Measurements from ENCODE around the gene LBP.
"Not testable (repeated sequence)": the region's sequence is repeated elsewhere in the genome, so short reads cannot be mapped to it uniquely, and the experiment has no call there.

DNA sequence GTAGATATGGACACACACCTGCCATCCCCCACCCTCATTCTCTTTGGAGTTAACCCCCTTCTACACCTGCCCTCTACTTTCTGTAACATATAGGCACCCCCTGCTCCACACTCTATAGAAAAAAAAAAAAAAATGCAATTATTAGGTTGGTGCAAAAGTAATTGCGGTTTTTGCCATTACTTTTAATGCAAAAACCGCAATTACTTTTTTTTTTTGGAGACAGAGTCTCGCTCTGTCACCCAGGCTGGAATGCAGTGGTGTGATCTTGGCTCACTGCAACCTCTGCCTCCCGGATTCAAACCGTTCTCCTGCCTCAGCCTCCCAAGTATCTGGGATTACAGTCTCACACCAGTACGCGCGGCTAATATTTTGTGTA, 6.8 kb upstream of the LBP start:
- TF ChIP-seq MIXL1 (CRISPR knock-in tag; IDR thresholded peaks at IDR 0.05); FOXJ3 (CRISPR knock-in tag; IDR thresholded peaks at IDR 0.05; ENCODE audit: borderline replicate concordance); FOXK1 (CRISPR knock-in tag; IDR thresholded peaks at IDR 0.05; ENCODE audit: borderline replicate concordance, low read depth); EP300 (IDR thresholded peaks at IDR 0.05; ENCODE audit: low read depth in 2 of 2, low read length in 2 of 2); EP300 (CRISPR knock-in tag; IDR thresholded peaks at IDR 0.05; ENCODE audit: borderline replicate concordance); E2F1 (CRISPR knock-in tag; IDR thresholded peaks at IDR 0.05); POLR2AphosphoS5 (IDR thresholded peaks at IDR 0.05; ENCODE audit: low read depth, low read length); ZNF703 (CRISPR knock-in tag; IDR thresholded peaks at IDR 0.05; ENCODE audit: borderline replicate concordance); ZBTB21 (CRISPR knock-in tag; IDR thresholded peaks at IDR 0.05): not testable (repeated sequence)
- TF ChIP-seq, protein P1, sequence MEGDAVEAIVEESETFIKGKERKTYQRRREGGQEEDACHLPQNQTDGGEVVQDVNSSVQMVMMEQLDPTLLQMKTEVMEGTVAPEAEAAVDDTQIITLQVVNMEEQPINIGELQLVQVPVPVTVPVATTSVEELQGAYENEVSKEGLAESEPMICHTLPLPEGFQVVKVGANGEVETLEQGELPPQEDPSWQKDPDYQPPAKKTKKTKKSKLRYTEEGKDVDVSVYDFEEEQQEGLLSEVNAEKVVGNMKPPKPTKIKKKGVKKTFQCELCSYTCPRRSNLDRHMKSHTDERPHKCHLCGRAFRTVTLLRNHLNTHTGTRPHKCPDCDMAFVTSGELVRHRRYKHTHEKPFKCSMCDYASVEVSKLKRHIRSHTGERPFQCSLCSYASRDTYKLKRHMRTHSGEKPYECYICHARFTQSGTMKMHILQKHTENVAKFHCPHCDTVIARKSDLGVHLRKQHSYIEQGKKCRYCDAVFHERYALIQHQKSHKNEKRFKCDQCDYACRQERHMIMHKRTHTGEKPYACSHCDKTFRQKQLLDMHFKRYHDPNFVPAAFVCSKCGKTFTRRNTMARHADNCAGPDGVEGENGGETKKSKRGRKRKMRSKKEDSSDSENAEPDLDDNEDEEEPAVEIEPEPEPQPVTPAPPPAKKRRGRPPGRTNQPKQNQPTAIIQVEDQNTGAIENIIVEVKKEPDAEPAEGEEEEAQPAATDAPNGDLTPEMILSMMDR (CRISPR knock-in tag; IDR thresholded peaks at IDR 0.05): not testable (repeated sequence)
- TF ChIP-seq, protein P2, sequence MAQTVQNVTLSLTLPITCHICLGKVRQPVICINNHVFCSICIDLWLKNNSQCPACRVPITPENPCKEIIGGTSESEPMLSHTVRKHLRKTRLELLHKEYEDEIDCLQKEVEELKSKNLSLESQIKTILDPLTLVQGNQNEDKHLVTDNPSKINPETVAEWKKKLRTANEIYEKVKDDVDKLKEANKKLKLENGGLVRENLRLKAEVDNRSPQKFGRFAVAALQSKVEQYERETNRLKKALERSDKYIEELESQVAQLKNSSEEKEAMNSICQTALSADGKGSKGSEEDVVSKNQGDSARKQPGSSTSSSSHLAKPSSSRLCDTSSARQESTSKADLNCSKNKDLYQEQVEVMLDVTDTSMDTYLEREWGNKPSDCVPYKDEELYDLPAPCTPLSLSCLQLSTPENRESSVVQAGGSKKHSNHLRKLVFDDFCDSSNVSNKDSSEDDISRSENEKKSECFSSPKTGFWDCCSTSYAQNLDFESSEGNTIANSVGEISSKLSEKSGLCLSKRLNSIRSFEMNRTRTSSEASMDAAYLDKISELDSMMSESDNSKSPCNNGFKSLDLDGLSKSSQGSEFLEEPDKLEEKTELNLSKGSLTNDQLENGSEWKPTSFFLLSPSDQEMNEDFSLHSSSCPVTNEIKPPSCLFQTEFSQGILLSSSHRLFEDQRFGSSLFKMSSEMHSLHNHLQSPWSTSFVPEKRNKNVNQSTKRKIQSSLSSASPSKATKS (CRISPR knock-in tag; IDR thresholded peaks at IDR 0.05): not testable (repeated sequence)
